Ramos (cell line): Measurements from ENCODE around the gene ARHGAP15.

ENCODE experiments used
- in situ Hi-C: fragments of 300-500 bp; cut with MboI; formaldehyde crosslinking; loops from one replicate; pipeline ENCODE4 v1.14.3; 2022; ENCODE audit warnings: low sequenced_read_pairs; ENCODE audit not compliant: unreplicated experiment

The ARHGAP15 gene

DNA sequence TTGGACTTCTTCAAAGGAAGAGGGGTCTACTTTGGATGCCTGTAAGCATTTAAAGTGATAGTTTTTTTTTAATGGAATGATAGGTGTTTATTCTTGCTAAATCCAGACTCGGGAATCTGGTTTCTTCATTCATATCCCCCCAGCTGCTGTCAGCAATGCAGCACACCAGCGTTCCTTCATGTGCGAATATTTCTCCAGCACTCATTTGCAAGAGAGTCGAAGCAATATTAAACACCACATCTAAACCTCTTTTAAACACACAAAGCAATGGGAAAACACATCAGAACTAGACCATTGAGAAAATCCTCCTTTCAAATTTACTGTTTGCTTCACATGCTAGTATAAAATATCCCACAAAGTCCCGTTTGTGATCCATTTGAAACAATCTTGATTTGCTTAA lies 563.7 kb downstream of the ARHGAP15 start:
- in situ Hi-C loops = no loop called here

DNA sequence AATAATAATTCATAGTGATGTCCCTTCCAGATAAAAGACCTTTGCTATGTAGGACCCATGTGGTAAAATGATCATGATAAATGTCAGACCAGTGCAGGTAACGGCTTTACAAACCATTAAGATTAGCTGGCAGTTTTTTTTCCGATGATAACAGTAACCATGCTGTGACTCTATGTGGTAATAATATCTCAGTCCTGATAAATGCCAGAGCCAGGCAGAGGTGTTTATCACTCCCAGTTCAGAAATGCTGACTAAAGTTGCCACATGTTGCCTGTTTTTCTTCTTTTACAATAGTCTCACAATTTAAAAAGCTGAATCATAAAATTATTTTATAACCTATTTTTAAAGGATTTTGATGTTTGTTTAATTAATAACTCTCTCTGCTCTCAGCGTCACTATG lies 565.1 kb downstream of the ARHGAP15 start:
- in situ Hi-C loops = no loop called here

DNA sequence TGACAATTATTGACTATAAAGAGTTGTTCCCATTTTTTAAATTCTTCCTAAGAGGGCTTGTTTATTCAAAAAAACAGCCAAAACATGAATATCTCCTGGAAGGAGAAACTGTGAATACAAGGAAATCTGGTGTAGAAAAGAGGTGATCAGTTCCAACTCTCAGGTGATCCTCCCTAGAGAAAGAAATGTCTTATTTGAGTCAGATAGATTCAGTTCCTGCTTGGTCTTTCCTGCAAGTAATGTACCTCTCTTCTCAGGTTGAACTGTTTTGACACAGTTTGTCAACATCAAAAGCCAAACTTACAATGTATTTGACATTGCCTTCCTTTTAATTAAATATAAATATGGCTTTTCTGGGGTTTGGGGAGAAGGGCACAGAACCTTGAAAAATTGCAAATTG lies 567.4 kb downstream of the ARHGAP15 start:
- in situ Hi-C loops = no loop called here

DNA sequence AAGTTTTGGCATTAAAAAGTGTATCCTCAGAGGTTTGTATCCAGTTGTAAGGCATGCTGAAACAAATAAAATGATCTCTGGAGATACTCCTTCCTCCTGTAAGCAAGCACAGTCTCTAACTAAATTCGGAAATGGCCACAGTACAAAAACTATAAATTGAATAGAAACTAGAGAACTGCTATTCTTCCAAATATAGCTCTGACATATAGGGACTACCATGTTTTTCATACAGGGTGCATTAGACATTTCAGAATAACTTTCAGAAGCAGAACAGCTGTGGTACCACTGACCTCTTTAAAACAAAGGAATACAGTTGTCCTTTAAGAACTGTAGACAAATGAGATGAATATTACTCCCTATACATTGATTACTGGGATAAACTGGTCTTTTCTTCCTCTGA lies 568.5 kb downstream of the ARHGAP15 start:
- in situ Hi-C loops = no loop called here

DNA sequence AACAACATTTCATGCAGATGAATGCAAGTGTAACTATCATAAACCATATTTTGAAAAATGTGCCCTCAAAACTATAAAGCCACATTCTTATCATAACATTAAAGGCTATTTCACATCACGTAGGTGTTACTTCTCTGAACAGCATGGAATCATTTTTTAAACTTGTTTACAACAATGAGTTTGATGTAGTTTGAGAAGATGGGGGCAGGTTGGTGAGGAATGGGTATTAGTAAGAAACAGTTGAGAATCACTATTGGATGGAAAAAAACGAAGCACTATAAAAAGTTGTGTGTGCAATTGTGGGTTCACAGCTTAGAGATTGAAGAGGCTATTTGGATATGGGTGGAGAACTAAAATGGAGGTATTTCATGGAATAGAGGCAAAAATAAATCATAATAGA lies 569.1 kb downstream of the ARHGAP15 start:
- in situ Hi-C loops = no loop called here

DNA sequence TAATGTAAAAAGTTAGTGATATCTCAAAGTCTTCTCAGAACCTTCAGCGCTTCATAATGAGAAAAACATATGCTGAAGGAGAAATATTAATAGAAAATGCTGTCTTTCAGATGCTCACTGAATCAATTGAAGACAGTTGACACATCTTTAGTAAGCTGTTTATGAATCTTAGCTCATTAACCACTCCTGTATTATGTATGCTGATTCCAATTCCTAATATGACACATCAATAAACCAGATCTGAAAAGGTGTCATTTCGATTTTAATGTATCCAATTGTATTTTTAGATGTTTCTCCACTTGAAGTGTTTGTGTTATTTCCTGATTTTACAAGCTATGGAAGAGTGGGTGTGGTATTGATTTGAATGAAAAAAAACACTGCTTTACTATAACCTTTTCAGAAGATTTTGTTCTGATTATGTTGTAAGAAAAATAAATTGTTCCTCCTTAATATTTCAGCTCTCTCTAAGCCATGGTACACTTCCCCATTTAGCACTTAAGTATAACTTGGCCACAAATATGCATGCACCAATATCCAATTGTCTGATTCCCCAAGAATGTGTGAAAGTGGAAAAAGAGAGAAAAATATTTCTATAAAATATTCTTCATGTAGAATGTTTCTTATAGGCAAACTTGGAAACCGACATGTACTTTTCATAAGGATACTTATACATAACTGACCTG lies 569.8 kb downstream of the ARHGAP15 start:
- in situ Hi-C loops = no loop called here

DNA sequence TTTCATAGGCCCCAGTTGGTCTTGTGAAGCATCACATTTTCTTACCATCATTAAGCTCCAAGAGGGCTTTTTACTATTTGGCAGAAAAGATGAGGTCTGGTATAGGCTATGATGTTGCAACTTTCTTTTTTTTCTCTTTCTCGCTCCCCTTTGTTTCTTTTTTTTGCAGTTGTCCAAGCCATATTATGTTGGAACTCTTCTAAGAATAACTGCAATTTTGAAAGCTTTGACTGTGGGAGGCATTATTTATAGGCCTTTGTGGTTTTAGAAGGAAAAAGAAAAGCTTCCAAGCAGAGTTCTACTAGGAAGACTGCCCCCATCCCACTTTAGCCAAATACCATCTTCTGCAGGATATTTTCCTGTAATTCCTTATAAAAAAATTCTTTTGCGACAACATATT lies 571.6 kb downstream of the ARHGAP15 start:
- in situ Hi-C loops = no loop called here

DNA sequence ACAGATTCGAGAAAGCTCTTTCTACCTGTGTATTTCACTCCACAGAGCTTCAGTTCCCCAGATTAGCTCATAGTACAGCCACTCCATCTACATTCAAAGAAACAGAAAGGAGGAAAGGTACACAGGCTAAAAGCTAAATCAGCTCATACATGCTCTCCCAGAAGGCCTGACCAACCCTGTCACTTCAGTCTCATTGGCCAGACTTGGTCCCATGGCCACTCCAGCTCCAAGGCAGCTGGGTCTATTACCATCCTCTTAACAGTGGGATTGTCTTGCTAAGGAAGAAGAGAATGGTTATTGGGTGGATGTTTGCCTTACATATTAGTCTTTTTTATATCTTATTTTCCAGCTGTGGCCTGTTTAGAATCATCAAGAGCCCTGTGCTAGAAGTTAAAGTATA lies 572.6 kb downstream of the ARHGAP15 start:
- in situ Hi-C loops = no loop called here

DNA sequence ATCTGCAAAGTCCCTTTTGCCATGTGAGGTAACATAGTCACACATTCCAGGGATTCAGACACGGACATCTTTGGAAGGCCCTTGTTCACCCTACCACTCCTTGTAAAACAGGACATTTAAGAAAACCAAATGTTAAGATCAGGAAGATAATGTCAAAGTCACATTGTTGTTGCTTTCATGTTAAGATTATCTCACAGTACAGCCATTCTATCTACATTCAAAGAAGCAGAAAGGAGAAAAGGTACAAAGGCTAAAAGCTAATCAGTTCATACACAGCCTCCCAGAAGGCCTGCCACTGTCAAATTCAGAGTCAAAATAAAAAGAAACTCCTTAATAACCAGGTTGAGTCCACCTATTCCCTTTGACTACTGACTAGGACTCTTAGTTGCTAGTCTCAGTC lies 573.7 kb downstream of the ARHGAP15 start:
- in situ Hi-C loops = no loop called here

DNA sequence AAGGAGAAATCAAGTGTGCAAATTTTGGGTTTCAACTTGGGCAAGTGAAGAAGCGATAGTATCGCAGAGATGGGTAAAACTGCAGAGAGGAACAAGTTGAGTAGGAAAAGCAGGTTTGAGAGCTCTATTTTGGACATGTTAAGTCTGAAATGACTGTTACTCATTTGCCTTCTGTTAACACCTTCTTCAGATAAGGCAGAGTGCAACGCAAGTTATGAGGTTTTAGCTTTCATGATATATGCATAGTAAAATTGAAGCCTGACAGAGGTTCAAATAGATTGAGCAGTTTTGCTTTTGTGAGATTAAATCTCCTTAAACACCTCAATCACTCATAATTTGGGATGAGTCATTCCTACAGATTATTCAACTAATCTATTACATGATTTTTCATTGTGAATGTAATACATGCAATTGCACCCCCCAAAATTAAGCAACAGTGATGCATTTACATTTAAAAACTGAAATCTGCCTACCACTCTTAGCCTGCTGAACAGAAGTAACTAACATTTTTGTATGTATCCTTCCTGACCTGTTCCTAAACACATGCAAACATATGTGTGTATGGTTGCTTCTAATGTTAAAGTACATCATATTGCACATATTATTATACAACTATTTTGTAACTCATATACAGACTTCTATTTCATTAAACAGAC lies 575.4 kb downstream of the ARHGAP15 start:
- in situ Hi-C loops = no loop called here

DNA sequence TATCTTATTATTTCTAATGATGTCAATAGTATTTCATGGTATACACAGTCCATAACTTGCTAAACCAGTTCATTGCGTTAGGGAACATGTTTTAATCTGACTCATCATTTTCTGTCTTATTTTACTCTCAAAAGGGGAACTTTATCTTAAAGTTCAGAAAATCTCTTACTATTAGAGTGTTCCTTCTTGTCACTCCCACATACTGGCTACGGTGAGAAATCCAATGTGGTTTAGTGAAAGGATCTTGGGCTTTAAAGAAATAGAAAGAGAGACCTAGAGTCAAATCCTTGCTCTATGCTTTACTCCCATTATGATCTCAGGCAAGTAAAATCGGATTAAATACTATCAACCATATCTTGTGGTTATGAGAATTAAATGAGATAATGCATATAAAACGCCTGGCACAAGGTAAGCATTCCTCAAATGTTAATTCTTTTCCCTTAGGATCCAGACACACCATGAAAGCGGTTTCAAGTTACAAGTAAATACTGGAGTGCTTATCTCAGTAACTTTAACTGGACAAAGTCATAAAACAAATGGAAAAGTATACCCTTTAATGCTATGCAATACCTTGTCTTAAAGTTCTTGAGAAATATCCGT lies 576.0 kb downstream of the ARHGAP15 start:
- in situ Hi-C loops = no loop called here

DNA sequence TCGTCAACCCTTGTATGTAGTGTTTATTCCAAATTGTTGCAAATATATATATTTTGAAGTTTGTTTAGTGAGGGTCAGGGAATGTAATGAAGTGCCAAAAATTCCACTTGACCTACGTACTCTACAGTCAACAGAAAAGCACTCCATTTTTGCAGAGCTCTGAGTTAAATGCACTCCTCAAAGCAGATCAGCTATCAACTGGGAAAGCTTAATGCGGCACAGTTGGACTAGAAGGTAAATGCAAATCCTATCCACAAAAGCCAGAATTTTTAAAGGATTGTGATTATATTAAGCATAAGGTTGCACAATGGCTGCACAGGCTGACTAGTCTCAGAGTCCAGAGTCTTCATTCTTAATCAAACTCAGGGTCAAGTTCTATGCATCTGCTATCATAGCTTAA lies 577.1 kb downstream of the ARHGAP15 start:
- in situ Hi-C loops = no loop called here

DNA sequence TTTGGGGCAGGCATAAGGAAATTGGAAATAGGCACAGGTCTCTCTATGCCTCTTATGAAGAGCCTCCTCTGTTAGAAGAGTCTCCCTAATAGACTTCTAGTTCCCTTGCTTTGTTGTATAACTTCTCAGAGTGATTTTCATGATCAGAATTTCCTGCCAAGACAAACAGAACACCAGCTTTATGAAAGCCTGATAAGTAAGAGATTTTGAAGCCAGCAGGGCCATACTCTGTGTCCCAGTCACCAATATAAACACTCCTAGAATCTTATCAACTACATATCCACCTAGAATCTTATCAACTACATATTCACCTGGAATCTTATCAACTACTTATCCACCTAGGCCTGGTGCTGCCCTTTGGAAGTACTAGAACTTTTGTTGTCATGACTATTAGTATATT lies 579.5 kb downstream of the ARHGAP15 start:
- in situ Hi-C loops = no loop called here

DNA sequence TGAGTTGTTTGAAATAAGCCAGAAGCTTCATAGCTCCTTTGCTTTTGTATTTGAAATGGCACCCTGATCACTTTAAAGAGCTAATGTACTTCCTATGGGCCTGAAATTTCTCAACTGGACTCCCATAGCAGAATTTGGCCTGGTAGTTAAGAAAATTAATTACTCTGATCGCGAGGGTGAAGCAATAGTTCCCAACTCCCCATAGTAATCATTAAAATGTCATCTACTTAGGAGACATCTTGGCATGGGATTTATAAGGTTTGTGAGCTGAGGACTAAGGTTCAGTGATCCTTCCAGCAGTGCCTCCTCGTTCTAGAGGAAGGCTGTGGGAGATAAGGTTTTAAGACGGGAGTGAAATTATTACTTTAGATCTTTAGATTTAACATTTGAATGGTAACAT lies 581.0 kb downstream of the ARHGAP15 start:
- in situ Hi-C loops = no loop called here

DNA sequence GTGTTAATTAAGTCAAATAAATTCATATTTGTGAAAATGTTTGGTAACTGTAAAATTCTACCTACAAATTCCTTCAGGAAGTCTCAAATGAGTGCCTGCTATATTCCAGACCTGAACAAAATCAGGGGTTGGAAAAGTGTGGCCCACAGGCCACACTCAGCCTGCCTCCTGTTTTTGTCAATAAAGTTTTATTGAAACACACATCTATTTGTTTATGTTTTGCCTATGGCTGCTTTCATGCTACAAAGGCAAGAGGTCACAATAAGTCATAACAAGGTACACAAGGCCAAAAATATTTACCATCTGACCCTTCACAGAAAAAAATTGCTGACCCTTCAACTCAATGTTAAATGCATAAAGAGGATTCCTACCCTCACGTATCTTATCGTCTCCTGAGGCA lies 581.7 kb downstream of the ARHGAP15 start:
- in situ Hi-C loops = no loop called here

DNA sequence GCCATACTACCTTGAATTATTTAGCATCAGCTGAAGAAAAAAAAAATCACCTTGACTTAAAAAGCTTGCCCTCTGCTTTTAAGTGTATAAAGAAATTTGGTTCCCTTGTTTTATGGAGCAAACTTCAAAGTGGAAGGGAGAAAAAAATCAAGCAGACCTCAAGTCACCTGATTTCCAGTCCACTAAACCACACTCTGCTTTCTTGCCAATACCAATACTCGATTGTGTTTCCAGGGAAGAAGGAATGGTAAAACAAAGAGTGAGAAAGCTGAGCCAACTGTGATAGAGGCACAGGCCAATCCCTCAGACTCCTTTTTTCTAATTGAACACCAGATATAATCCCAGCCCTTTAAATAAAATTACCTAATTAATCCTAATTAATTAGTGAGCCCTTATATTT lies 587.3 kb downstream of the ARHGAP15 start:
- in situ Hi-C loops = no loop called here

DNA sequence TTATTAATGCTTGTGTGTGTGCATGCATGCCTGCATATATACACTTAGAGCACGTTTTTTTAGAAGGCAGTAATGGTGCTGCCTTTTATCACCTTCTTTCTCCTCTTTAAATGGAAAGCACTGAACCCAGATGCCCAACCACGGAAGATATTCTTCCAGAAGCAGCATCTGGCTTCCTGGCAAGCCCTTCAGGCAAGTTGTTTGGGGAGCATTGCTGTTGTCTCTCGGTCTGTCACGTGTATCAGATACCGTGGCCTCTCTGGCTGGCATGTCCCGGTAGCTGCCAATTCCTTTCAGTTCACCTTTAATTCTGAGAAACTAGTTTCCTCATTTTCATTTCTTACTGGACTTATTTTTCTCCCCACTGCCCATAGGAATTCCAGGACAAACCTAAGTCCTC lies 587.8 kb downstream of the ARHGAP15 start:
- in situ Hi-C loops = no loop called here

DNA sequence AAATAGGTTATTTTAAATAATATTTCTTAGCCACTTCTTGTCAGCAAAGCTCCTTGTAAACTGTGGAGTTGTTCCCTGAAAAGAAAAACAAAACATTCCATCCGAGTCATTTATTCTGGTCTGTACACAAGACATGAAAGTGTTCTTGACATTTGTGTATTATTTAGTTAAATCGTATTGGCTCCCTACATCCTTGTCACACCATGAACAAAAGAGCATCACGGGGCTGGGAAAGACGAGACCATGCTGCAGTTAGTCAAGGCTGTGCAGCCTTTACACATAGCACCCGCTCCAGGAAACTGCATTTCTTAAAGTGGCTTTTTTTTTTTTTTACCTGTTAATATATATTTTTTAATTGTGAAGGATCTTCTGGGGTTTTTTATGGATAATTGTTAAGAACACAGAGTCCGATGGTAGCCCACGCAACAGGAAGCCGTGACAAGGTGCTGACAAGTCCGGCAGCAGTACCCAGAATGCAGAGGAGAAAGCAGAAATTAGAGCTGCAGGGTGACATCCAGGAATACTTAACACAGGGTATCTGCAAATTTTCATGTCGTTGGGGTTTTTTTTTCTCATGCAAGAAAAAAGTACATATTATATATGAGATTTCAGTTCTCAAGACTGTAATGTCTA lies 588.4 kb downstream of the ARHGAP15 start:
- in situ Hi-C loops = no loop called here

DNA sequence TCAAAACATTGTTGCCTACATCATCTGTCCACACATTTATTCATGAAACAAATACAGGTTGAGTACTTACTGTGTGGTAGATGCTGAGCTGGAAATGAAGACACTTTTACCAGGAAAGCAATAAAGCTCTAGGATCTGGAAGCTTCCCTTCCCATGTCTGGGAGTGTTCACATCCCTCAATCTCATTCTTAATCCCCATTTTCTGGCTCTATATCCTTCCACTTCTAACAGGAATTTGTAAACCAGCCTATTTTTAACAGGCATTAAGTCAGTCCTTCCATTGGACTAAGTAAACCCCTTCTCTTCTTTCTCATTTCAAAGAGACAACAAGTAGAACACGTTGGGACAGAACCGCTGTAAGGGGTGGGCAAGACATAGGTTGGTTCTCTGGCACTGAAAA lies 589.5 kb downstream of the ARHGAP15 start:
- in situ Hi-C loops = no loop called here

DNA sequence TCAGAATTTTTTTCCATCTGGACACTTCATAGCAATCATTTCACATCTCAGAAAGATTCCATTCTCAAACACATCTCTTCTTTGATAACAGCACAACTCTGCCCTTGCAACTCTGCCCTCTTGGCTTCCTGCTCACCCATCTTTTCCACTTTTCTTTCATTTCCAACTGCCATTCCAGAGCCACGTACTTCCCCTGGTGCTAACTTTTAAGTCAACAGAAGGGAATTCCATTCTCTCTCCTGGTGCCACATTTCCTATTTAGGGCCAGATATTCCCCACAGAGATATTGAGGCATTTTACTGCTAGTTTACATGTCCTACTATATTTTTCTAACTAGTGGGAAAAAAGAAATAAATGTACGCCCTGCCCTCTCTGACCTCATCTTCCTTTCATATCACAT lies 590.2 kb downstream of the ARHGAP15 start:
- in situ Hi-C loops = no loop called here

DNA sequence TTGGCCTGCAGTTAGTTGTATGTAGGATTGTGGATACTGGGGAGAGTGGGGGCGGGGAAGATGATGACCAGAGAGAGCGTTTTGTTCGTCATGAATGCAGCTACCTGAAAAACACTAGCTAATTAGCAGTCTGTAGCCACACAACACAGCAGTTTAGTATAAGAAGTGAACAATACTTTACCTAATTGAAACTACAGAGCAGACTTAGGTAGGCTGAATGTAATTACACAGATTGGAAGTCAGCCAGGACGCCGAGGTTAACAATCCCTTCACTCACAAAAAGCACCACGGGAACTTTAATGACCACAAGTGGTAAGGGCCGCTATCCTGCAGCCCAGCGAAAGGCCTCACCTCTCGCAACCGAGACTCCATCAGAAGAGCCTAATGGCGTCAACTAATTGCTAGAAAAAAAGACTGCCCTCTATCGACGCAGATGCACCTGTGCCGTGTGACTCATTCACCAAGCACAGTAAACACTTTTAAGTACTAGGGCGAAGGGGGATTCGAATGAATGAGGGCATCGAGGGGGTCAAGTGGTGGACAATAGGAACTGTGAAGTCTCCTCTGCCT lies 591.0 kb downstream of the ARHGAP15 start:
- in situ Hi-C loops = no loop called here
